OCI-M1 (cell line): Measurements from ENCODE around the gene TMEM213.
"Not testable (repeated sequence)": the region's sequence is repeated elsewhere in the genome, so short reads cannot be mapped to it uniquely, and the experiment has no call there.

Experiments used
- DNase-seq: peaks from one replicate; lab custom pipeline; 2025; lab: John Stamatoyannopoulos, UW

The TMEM213 gene

DNA sequence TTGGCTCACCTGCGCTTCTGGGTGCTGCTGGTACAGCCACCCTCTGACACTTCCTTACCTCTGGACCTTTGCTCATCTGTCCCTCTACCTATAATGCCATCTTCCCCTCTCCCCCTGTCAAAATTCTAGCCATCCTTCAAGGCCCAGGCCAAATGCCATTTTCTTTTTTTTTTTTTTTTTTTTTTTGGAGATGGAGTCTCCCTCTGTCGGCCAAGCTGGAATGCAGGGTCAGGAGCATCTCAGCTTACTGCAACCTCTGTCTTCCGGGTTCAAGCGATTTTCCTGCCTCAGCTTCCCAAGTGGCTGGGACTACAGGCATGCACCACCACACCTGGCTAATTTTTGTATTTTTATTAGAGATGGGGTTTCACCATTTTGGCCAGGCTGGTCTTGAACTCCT is 748 bp upstream of the TMEM213 start:
- not testable (repeated sequence) for DNase-seq

DNA sequence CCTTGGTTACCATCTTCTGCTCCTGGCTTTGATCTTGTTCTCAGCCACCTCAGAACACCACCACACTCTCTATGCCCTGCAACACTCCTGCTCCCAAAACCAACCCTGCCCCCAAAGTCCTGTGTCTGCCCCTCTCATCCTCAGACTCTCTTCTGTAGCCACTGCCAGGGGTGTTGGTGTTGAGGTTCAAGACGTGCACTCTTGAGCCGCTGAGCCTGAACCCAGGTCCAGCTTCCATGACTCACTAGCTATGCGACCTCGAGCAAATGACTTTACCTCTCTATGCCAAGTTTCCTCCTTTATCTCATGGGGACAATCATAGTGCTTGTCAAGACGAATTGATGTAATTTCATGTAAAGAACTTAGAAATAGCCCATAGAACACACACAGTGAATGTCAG is 1.0 kb downstream of the TMEM213 start:
- no peak for DNase-seq

DNA sequence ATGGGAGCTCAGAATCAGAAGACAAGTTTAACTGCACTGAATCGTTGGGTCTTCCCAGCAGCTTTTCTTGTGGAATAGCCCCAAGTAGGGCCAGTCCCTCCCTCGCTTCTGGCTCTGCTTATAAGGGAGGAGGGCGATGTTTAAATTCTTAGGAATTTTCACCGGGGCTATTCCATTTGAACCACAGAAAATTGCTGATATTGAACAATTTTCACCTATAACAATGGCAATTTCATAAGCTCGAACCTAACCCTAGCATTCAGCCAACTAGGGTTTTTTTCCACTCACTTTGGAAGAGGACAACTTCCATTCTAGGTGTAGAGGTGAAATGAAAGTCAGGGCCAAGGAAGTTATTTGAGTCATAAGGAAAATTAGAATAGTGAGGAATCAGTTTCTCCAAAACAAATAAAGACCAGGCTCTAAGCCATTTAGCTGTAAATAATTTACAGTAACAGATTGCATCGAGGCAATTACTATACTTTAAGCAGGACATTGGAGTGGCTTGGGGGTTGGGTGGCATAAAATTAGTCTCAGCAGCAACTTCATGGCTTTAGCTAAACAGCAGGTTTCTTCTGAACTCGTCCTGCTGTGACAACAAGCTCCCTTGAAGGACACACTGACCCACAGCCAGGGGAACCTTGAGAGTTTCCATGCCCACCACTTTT is 1.7 kb downstream of the TMEM213 start:
- no peak for DNase-seq

GRCh38 chr7:138801256-138801655 is 3.5 kb downstream of the TMEM213 start:
- no peak for DNase-seq

DNA sequence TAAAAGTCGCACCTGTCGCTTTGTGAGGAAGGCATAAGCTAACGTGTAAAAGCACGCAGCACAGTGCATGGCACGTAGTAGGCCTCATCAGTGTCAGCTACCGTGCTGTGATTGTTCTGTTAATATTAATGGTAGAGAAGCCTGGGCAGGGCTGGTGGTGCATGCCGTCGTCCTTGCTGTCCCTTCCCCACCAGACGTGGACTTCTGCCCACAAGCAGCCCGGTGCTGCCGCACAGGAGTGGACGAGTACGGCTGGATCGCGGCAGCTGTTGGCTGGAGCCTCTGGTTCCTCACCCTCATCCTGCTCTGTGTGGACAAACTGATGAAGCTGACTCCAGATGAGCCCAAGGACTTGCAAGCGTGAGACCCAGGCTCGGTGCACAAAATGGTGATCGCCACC is 4.9 kb downstream of the TMEM213 start:
- no peak for DNase-seq

DNA sequence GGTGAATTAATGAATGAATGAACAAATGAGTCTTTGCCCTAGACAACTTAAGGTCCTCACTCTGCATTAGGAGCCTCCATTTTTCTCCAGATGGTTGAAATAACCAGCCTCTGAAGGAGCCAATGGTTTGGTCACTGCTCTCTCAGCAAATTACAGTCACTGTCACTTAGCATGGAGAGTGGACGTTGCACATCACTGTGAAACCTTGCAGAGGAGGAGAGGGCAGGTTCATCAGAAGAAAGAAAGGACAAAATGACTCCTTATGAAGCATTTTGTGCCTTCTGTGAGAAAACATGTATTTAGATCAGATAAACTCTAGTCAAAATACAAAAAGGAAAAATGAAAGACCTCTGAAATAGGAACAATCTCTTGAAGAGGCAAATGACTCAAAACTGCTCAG is 6.8 kb downstream of the TMEM213 start:
- DNase-seq: no peak

GRCh38 chr7:138809346-138809745 is 11.6 kb downstream of the TMEM213 start:
- no peak for DNase-seq

- not testable (repeated sequence) for DNase-seq
Measured at GRCh38 chr7:138811327-138811726, 13.5 kb downstream of the TMEM213 start.

DNA sequence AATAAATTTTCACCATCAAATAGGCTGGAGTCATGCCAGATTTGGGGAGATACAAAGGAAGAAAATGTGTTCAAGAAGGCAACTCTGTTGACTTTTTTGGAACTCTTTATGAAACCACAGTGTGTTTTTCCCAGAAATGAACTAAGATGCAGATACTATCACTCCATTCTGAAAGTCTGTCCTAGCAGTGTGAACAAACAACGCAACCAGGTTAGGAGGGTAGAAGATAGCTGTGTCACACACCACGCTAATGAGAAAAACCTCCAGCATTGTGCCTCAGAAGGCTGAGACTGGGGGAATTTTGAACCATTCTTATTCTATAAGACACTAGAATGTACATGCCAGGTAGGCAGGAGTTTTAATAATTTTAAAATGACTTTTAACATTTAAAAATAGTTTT is 16.2 kb downstream of the TMEM213 start:
- no peak for DNase-seq

DNA sequence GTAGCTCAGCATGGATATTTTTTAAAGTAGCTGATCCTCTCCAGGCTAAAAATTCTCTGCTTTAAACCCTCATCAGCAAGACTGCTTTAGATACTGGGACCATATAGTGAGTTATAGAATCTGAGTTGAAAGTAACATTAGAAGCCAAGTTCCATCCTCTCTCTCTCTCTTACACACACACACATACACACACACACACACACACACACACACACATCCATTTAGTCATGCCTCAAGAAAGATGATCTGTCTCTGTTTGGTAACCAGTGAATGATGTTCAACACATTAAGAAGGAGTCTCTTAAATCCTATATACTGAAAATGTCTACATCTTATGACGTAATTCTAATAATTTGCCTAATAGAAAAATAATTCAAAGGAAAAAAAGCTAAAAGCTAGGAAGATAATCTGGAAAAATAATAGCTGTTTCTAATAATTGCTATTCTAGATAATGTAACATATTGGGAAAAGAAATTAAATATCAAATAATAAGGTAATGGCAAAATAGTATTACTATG is 17.1 kb downstream of the TMEM213 start:
- no peak for DNase-seq

- no peak for DNase-seq
Measured at GRCh38 chr7:138816650-138817049, 18.9 kb downstream of the TMEM213 start.

- DNase-seq: no peak
Measured at GRCh38 chr7:138819625-138820024, 21.8 kb downstream of the TMEM213 start.

- no peak for DNase-seq
Measured at GRCh38 chr7:138821912-138822311, 24.1 kb downstream of the TMEM213 start.

DNA sequence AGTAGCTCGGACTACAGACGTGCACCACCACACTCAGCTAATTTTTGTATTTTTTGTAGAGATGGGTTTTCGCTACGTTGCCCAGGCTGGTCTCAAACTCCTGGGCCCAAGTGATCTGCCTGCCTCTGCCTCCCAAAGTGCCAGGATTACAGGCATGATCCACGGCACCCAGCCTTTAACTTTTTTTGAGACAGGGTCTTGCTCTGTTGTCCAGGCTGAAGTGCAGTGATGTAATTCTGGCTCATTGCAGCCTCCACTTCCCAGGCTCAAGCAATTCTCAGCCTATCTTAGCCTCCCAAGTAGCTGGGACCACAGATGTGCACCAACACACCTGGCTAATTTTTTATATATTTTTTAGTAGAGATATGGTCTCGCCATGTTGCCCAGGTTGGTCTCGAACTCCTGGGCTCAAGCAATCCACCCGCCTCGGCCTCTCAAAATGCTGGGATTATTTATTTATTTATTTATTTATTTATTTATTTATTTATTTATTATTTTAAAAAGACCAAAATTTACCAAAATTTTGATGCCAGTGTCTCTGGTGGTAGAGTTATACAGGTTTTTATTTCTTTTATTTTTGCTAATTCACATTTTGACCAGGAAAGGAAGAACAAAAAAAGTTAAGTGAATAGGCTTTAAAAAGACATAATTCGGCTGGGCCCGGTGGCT is 25.2 kb downstream of the TMEM213 start:
- DNase-seq: no peak

GRCh38 chr7:138825049-138825721 is 27.4 kb downstream of the TMEM213 start:
- DNase-seq: no peak

DNA sequence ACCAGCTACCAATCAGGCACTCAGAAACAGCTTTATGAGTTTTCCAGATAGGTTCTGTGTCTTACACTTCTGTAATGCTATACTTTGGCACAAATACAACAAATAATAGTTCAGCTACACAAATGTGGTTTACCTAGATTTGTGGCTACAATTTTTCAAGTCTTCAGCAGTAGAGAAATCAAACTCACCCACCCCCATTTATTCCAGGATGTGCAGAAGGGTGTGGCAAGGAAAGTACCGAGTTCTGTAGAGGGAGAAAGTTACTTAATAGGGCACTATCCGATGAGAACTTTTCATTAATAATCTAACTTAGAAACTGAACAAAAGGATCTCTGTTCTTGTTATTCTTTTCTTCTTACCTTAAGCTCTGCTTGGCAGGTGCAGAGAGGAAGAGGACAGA is 30.5 kb downstream of the TMEM213 start:
- DNase-seq: no peak

- DNase-seq: no peak
Measured at GRCh38 chr7:138829335-138829734, 31.5 kb downstream of the TMEM213 start.

- no peak for DNase-seq
Measured at GRCh38 chr7:138832966-138833365, 35.2 kb downstream of the TMEM213 start.

GRCh38 chr7:138833596-138833995 is 35.8 kb downstream of the TMEM213 start:
- DNase-seq: no peak

DNA sequence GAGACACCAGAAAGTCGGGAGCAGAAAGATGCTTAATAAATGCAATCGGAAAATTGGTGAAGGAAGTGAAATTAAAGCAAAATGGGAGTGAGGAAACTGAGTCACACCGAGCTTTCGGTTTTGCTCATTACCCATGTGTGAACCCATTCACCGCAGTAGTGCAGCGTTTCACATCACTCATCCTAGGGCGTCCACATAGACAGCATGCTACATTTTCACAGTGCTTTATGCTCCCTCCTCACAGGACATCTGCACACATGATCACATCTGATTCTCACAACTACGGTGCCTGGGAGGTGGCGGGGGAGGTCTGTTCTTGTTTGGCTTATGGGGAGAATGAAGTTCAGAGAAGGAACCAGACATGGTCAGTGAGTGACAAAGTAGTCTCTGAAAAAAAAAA is 36.8 kb downstream of the TMEM213 start:
- no peak for DNase-seq

DNA sequence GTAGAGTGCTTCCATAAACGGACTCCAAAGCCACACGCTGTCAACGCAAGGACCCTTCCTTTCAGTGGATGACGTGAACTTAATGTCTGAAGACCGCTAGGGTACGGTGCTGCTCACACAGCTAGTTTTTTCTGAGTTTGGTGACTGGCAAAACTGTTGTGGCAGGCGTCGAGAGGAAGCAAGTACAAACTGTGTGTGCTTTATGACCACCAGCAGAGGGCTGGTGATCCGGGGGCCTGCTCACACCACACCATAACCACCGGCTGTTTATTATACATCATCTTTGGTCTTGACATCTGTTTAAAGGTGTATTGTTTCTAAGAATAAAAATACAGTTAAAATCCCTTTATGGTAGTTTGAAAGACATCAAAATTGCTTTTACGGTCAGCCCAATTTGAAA is 37.3 kb downstream of the TMEM213 start:
- DNase-seq: no peak

- no peak for DNase-seq
Measured at GRCh38 chr7:138837627-138838026, 39.8 kb downstream of the TMEM213 start.

GRCh38 chr7:138838166-138838565 is 40.4 kb downstream of the TMEM213 start:
- DNase-seq: no peak
